H1 (cell line): ENCODE results near the gene MIF4GD.
"Not testable (repeated sequence)": the region's sequence is repeated elsewhere in the genome, so short reads cannot be mapped to it uniquely, and the experiment has no call there.

ENCODE experiments used
- CEBPB ChIP-seq: IDR thresholded peaks from 2 replicates; pipeline ENCODE4 v1.6.1; 2012; ENCODE audit warnings: low read depth, low read length
- EGR1 ChIP-seq: IDR thresholded peaks from 2 replicates; pipeline ENCODE4 v1.6.1; 2011; ENCODE audit warnings: low read depth, low read length, borderline replicate concordance
- EP300 ChIP-seq, 2 experiments: IDR thresholded peaks; 1 replicate in 1 of 2; 2 replicates in 1 of 2; pipeline ENCODE4 v1.6.1; 2011 to 2012; ENCODE audit warnings: low read depth in 2 of 2, low read length in 2 of 2, mild to moderate bottlenecking in 2 of 2, borderline replicate concordance in 1 of 2, inconsistent platforms in 1 of 2, moderate library complexity in 1 of 2
- HDAC6 ChIP-seq: IDR thresholded peaks from one replicate; pipeline ENCODE4 v1.7.1; 2012; ENCODE audit warnings: low read depth, mild to moderate bottlenecking, inconsistent platforms, low read length, moderate library complexity
- JUND ChIP-seq: IDR thresholded peaks from 2 replicates; pipeline ENCODE4 v1.6.1; 2011; ENCODE audit warnings: mild to moderate bottlenecking, improper control_type of control experiment, low read length
- KDM1A ChIP-seq: fragments of 200-600, 300-600 bp; sonication (generic); IDR thresholded peaks from 2 replicates; pipeline ENCODE4 v1.7.1; 2016; ENCODE audit warnings: mild to moderate bottlenecking, low read length, borderline replicate concordance
- NRF1 ChIP-seq: IDR thresholded peaks from 2 replicates; pipeline ENCODE4 v1.6.1; 2011; ENCODE audit warnings: mild to moderate bottlenecking, low read depth, low read length, improper control_type of control experiment
- PHF8 ChIP-seq: fragments of 200-600 bp; sonication (generic); conservative IDR thresholded peaks from 2 replicates; pipeline ENCODE4 v1.7.1; 2012; ENCODE audit warnings: low read depth, mild to moderate bottlenecking, inconsistent platforms, low read length, moderate library complexity
- POLR2A ChIP-seq, 2 experiments: IDR thresholded peaks; 1 replicate in 1 of 2; 2 replicates in 1 of 2; pipeline ENCODE4 v1.6.1; 2011; ENCODE audit warnings: low read depth in 2 of 2, low read length in 2 of 2, mild to moderate bottlenecking in 2 of 2; ENCODE audit errors: control extremely low read depth in 1 of 2
- POLR2AphosphoS5 ChIP-seq: IDR thresholded peaks from 2 replicates; pipeline ENCODE4 v1.6.1; 2011; ENCODE audit warnings: low read depth, low read length
- SRF ChIP-seq: IDR thresholded peaks from 2 replicates; pipeline ENCODE4 v1.6.1; 2011; ENCODE audit warnings: mild to moderate bottlenecking, low read depth, low read length, moderate library complexity
- ZNF274 ChIP-seq: IDR thresholded peaks from 2 replicates; pipeline ENCODE4 v1.7.0; 2012; ENCODE audit warnings: low read length, borderline replicate concordance; ENCODE audit errors: extremely low read depth
- TF ChIP-seq, protein P1 (sequence below), 3 experiments: IDR thresholded peaks; 1 replicate in 2 of 3; 2 replicates in 1 of 3; pipeline versions ENCODE4 v1.5.1 to v1.6.1; 2011; ENCODE audit warnings: low read length in 3 of 3, mild to moderate bottlenecking in 3 of 3, inconsistent platforms in 2 of 3, low read depth in 1 of 3, moderate library complexity in 1 of 3; ENCODE audit not compliant: insufficient read depth in 1 of 3; ENCODE audit errors: control extremely low read depth in 1 of 3
- TF ChIP-seq, protein P2 (sequence below): IDR thresholded peaks from 2 replicates; pipeline ENCODE4 v1.6.1; 2011; ENCODE audit warnings: low read length, improper control_type of control experiment

GRCh38 chr17:75257228-75257627 lies 13.8 kb downstream of the MIF4GD start:
- TF ChIP-seq, protein P1, sequence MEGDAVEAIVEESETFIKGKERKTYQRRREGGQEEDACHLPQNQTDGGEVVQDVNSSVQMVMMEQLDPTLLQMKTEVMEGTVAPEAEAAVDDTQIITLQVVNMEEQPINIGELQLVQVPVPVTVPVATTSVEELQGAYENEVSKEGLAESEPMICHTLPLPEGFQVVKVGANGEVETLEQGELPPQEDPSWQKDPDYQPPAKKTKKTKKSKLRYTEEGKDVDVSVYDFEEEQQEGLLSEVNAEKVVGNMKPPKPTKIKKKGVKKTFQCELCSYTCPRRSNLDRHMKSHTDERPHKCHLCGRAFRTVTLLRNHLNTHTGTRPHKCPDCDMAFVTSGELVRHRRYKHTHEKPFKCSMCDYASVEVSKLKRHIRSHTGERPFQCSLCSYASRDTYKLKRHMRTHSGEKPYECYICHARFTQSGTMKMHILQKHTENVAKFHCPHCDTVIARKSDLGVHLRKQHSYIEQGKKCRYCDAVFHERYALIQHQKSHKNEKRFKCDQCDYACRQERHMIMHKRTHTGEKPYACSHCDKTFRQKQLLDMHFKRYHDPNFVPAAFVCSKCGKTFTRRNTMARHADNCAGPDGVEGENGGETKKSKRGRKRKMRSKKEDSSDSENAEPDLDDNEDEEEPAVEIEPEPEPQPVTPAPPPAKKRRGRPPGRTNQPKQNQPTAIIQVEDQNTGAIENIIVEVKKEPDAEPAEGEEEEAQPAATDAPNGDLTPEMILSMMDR (IDR thresholded peaks at IDR 0.05; ENCODE audit: control extremely low read depth in 1 of 3, insufficient read depth in 1 of 3, low read depth in 1 of 3, low read length in 3 of 3), result not testable (repeated sequence)
- TF ChIP-seq CEBPB; EP300 (IDR thresholded peaks at IDR 0.05; ENCODE audit: borderline replicate concordance in 1 of 2, low read depth in 2 of 2, low read length in 2 of 2); EGR1; NRF1; HDAC6; SRF; POLR2AphosphoS5; KDM1A; POLR2A (IDR thresholded peaks at IDR 0.05; ENCODE audit: control extremely low read depth in 1 of 2, low read depth in 2 of 2, low read length in 2 of 2); ZNF274; PHF8; JUND: not testable (repeated sequence)
- TF ChIP-seq, protein P2, sequence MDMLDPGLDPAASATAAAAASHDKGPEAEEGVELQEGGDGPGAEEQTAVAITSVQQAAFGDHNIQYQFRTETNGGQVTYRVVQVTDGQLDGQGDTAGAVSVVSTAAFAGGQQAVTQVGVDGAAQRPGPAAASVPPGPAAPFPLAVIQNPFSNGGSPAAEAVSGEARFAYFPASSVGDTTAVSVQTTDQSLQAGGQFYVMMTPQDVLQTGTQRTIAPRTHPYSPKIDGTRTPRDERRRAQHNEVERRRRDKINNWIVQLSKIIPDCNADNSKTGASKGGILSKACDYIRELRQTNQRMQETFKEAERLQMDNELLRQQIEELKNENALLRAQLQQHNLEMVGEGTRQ, result not testable (repeated sequence)
